K562 (cell line): ENCODE data around the gene EFHD2.

Experiments used
- CTCF ChIP-seq, 3 experiments: IDR thresholded peaks in 2 of 3; conservative IDR thresholded peaks in 1 of 3; 2 replicates each; pipeline ENCODE4 v1.5.1; 2011 to 2012; ENCODE audit warnings: low read length in 3 of 3, mild to moderate bottlenecking in 3 of 3, control low read depth in 2 of 3, improper control_type of control experiment in 1 of 3, inconsistent platforms in 1 of 3, low read depth in 1 of 3, mixed read lengths in 1 of 3, moderate library complexity in 1 of 3; ENCODE audit not compliant: insufficient read depth in 2 of 3
- DDX20 ChIP-seq: fragments of 450-650 bp; IDR thresholded peaks from 2 replicates; pipeline ENCODE4 v1.6.1; 2016; ENCODE audit warnings: missing genetic modification characterization, low read depth, mild to moderate bottlenecking, missing compliant biosample characterization, moderate library complexity
- POLR2A ChIP-seq: fragments of 450-650 bp; conservative IDR thresholded peaks from 2 replicates; pipeline ENCODE4 v1.6.1; 2016
- TGIF2 ChIP-seq: sonication (generic); formaldehyde crosslinking; IDR thresholded peaks from 2 replicates; pipeline ENCODE4 v1.8.1; 2022; ENCODE audit warnings: mild to moderate bottlenecking, missing genetic modification reagents, moderate library complexity

DNA sequence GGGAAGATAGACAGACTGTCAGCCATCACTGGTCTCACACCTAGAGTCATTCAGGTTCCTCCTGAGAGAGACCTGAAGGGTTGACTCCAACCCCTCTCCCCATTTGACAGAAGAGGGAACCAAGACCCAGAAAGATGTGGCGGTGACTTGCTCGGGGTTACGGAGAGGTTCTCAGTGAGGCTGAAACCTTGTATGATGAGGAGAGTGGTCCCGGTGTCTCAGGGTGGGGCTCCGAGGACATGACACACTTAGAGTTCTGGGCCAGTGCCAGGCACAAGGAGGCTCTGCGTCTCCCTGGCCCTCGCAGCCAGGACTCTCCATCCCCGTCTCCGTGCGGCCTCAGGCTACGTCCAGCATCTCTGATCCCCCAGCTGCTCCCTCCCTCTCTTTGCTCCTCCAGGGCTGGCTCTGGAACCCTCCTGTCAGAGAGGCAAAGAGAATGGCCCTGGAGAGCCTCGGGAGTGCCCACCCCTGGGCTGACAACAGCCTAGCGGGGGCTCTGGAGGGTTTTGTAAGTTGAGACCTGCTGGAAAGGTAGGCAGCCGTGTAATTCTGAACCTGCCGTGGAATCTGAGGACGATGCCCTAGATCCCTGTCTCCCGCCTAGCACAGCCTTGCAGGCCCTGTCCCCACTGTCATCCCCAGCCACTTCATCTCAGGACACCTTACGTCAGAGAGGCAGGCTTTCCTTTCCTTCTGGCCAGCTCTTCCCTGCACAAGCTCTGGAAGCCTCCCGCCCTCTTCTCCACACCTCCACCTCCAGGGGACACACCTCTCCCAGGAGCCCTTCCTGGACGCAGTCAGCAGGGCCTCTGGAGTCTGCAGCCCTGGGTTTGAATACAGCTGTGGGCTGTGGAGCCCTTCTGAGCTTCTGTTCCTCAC is 4.1 kb downstream of the EFHD2 start:
- TF ChIP-seq CTCF (IDR thresholded peaks at IDR 0.05 in 2 of 3, conservative IDR thresholded peaks at IDR 0.05 in 1 of 3; ENCODE audit: insufficient read depth in 2 of 3, low read depth in 1 of 3, low read length in 3 of 3) (no peak), POLR2A (no peak), DDX20 (tag) (no peak), TGIF2 (CRISPR knock-in tag) (no peak)
